Duodenal mucosa (tissue), 2 donors: Measurements from ENCODE around the gene TADA2A.

Experiments
- H3K27ac ChIP-seq: one replicate; pipeline ENCODE4 v1.7.0; 2013; ENCODE audit warnings: low read depth, low read length
- H3K27me3 ChIP-seq, 2 donors: one replicate each; pipeline ENCODE4 v1.7.0; 2013; ENCODE audit warnings: low read length in 2 of 2, control low read depth in 1 of 2; ENCODE audit not compliant: insufficient read depth in 2 of 2, control insufficient read depth in 1 of 2
- H3K36me3 ChIP-seq, 2 donors: one replicate each; pipeline ENCODE4 v1.7.0; 2013; ENCODE audit warnings: low read length in 2 of 2, control low read depth in 1 of 2; ENCODE audit not compliant: insufficient read depth in 2 of 2, control insufficient read depth in 1 of 2
- H3K4me1 ChIP-seq, 2 donors: one replicate each; pipeline ENCODE4 v1.7.0; 2013; ENCODE audit warnings: low read length in 2 of 2, control low read depth in 1 of 2; ENCODE audit not compliant: insufficient read depth in 2 of 2, control insufficient read depth in 1 of 2
- H3K4me3 ChIP-seq, 2 donors: one replicate each; pipeline ENCODE4 v1.7.0; 2013; ENCODE audit warnings: low read length in 2 of 2, low read depth in 1 of 2
- H3K9ac ChIP-seq, 2 donors: one replicate each; pipeline ENCODE4 v1.7.0; 2013; ENCODE audit warnings: low read length in 2 of 2, low read depth in 1 of 2
- H3K9me3 ChIP-seq, 2 donors: one replicate each; pipeline ENCODE4 v1.7.0; 2013; ENCODE audit warnings: low read length in 2 of 2, control low read depth in 1 of 2; ENCODE audit not compliant: control insufficient read depth in 1 of 2

Gene TADA2A

GRCh38 chr17:37373530-37374159 is 33.0 kb upstream of the TADA2A start:
- H3K27ac ChIP-seq = no peak overlapping the region
- H3K27me3 ChIP-seq = no peaks in the 10 kb centered on the region
- no peak overlapping the region for H3K4me3 ChIP-seq
- no peaks in the 10 kb centered on the region for H3K9me3 ChIP-seq
- no peaks in the 10 kb centered on the region for H3K36me3 ChIP-seq
- no peak overlapping the region for H3K9ac ChIP-seq
- peaks cover 5 to 11% of the 10 kb centered on the region in 2 donors for H3K4me1 ChIP-seq

GRCh38 chr17:37375706-37376105 is 31.0 kb upstream of the TADA2A start, which contains the start of gene C17orf78:
Gene C17orf78 (plus strand): TSS chr17:37375985. CDS start chr17:37376093, 108 bp downstream.
- no peaks in the 10 kb centered on the region for H3K9me3 ChIP-seq
- no peaks in the 10 kb centered on the region for H3K27me3 ChIP-seq
- peaks cover 5 to 11% of the 10 kb centered on the region in 2 donors for H3K4me1 ChIP-seq
- H3K36me3 ChIP-seq = no peaks in the 10 kb centered on the region
- peak within 1 kb of the TSS in 1 of 2 donors; percentile 54 for H3K9ac ChIP-seq
- H3K27ac ChIP-seq = no peak within 1 kb of the TSS
- H3K4me3 ChIP-seq = peak within 1 kb of the TSS; percentile 48 to 70

- Histone ChIP-seq H3K27me3 (no peaks in the 10 kb centered on the region), H3K36me3 (no peaks in the 10 kb centered on the region), H3K9me3 (no peaks in the 10 kb centered on the region), H3K27ac (no peak overlapping the region), H3K4me1 (peaks cover 12 to 16% of the 10 kb centered on the region in 2 donors), H3K4me3 (no peak overlapping the region), H3K9ac (no peak overlapping the region)
Observed at GRCh38 chr17:37382056-37382455, 24.6 kb upstream of the TADA2A start.

GRCh38 chr17:37384560-37385149 is 22.0 kb upstream of the TADA2A start:
- Histone ChIP-seq H3K27ac (no peak overlapping the region), H3K4me1 (peaks cover 28 to 35% of the 10 kb centered on the region in 2 donors), H3K9ac (no peak overlapping the region), H3K9me3 (no peaks in the 10 kb centered on the region), H3K4me3 (no peak overlapping the region), H3K36me3 (peaks cover 0 to 6% of the 10 kb centered on the region in 2 donors), H3K27me3 (no peaks in the 10 kb centered on the region)

GRCh38 chr17:37385474-37385990 is 21.2 kb upstream of the TADA2A start:
- Histone ChIP-seq H3K4me3 (no peak overlapping the region), H3K27me3 (no peaks in the 10 kb centered on the region), H3K9ac (no peak overlapping the region), H3K9me3 (no peaks in the 10 kb centered on the region), H3K4me1 (peaks cover 28 to 36% of the 10 kb centered on the region in 2 donors), H3K27ac (no peak overlapping the region), H3K36me3 (peaks cover 0 to 6% of the 10 kb centered on the region in 2 donors)

GRCh38 chr17:37386462-37386861 is 20.2 kb upstream of the TADA2A start:
- H3K9ac ChIP-seq = no peak overlapping the region
- peaks cover 32 to 43% of the 10 kb centered on the region in 2 donors for H3K4me1 ChIP-seq

GRCh38 chr17:37388266-37388665 is 18.4 kb upstream of the TADA2A start:
- H3K27ac ChIP-seq = no peak overlapping the region
- H3K4me1 ChIP-seq = peaks cover 46 to 51% of the 10 kb centered on the region in 2 donors
- H3K27me3 ChIP-seq = no peaks in the 10 kb centered on the region
- no peaks in the 10 kb centered on the region for H3K9me3 ChIP-seq
- peaks cover 0 to 10% of the 10 kb centered on the region in 2 donors for H3K36me3 ChIP-seq
- no peak overlapping the region for H3K9ac ChIP-seq
- no peak overlapping the region for H3K4me3 ChIP-seq

More at GRCh38 chr17:37386462-37386861, 20.2 kb upstream of the TADA2A start:
- Histone ChIP-seq H3K4me3 (no peak overlapping the region), H3K27ac (no peak overlapping the region), H3K27me3 (no peaks in the 10 kb centered on the region), H3K9me3 (no peaks in the 10 kb centered on the region), H3K36me3 (peaks cover 0 to 6% of the 10 kb centered on the region in 2 donors)

GRCh38 chr17:37389160-37389559 is 17.5 kb upstream of the TADA2A start:
- no peak overlapping the region for H3K4me3 ChIP-seq
- H3K9ac ChIP-seq = no peak overlapping the region
- no peaks in the 10 kb centered on the region for H3K9me3 ChIP-seq
- peaks cover 43 to 46% of the 10 kb centered on the region in 2 donors for H3K4me1 ChIP-seq
- peaks cover 0 to 10% of the 10 kb centered on the region in 2 donors for H3K36me3 ChIP-seq
- no peaks in the 10 kb centered on the region for H3K27me3 ChIP-seq
- H3K27ac ChIP-seq = no peak overlapping the region

- H3K9ac ChIP-seq = no peak overlapping the region
- H3K9me3 ChIP-seq = no peaks in the 10 kb centered on the region
- H3K36me3 ChIP-seq = peaks cover 0 to 10% of the 10 kb centered on the region in 2 donors
- no peak overlapping the region for H3K4me3 ChIP-seq
- no peak overlapping the region for H3K27ac ChIP-seq
- no peaks in the 10 kb centered on the region for H3K27me3 ChIP-seq
- peaks cover 34 to 46% of the 10 kb centered on the region in 2 donors for H3K4me1 ChIP-seq
Observed at GRCh38 chr17:37391146-37391545, 15.5 kb upstream of the TADA2A start.

- peak overlapping the region; percentile 15 to 23 for H3K4me3 ChIP-seq
- H3K9me3 ChIP-seq = no peaks in the 10 kb centered on the region
- H3K27ac ChIP-seq = no peak overlapping the region
Observed at GRCh38 chr17:37392024-37392590, 14.6 kb upstream of the TADA2A start.

More at GRCh38 chr17:37392024-37392590, 14.6 kb upstream of the TADA2A start:
- H3K27me3 ChIP-seq = no peaks in the 10 kb centered on the region
- H3K36me3 ChIP-seq = peaks cover 0 to 10% of the 10 kb centered on the region in 2 donors
- peaks cover 34 to 38% of the 10 kb centered on the region in 2 donors for H3K4me1 ChIP-seq
- no peak overlapping the region for H3K9ac ChIP-seq
